GM23338 (cell line): ENCODE results near the gene RAD51B. TPM values are rescaled to one million over a fixed set of nuclear protein-coding genes. Genes with fewer than 3 reads are reported as not detected.

Experiments
- ATAC-seq: fragments of 200-7000 bp; cut with Tn5 transposase; 3 replicates; pipeline ENCODE4 v1.9.1; 2020
- DNase-seq: peaks from one replicate; pipeline ENCODE4 v3.0.0-alpha.2; 2015; ENCODE audit warnings: low spot score
- H2AFZ ChIP-seq: fragments of 200-600 bp; sonication (generic); 2 replicates; pipeline ENCODE4 v1.8.0; 2016; ENCODE audit warnings: antibody characterized with exemption, mild to moderate bottlenecking, moderate library complexity
- H3F3A ChIP-seq: fragments of 200-600 bp; sonication (generic); replicated peaks from 2 replicates; pipeline ENCODE4 v1.8.0; 2017; ENCODE audit warnings: antibody characterized with exemption, mixed run types, low read depth
- H3K27ac ChIP-seq: fragments of 200-600 bp; sonication (generic); 2 replicates; pipeline ENCODE4 v1.6.1; 2016; ENCODE audit warnings: low read depth
- H3K27me3 ChIP-seq: fragments of 200-600 bp; sonication (generic); 2 replicates; pipeline ENCODE4 v1.8.0; 2016; ENCODE audit warnings: mild to moderate bottlenecking, mixed run types, moderate library complexity; ENCODE audit not compliant: insufficient read depth
- H3K36me3 ChIP-seq: fragments of 200-600 bp; sonication (generic); 2 replicates; pipeline ENCODE4 v1.8.0; 2016; ENCODE audit warnings: mild to moderate bottlenecking; ENCODE audit not compliant: insufficient read depth
- H3K4me1 ChIP-seq: fragments of 200-600 bp; sonication (generic); 2 replicates; pipeline ENCODE4 v1.8.0; 2016; ENCODE audit warnings: mild to moderate bottlenecking, moderate library complexity; ENCODE audit not compliant: insufficient read depth
- H3K4me2 ChIP-seq: fragments of 200-600 bp; sonication (generic); 2 replicates; pipeline ENCODE4 v1.7.1; 2017; ENCODE audit warnings: mixed run types
- H3K4me3 ChIP-seq: fragments of 200-600 bp; sonication (generic); 2 replicates; pipeline ENCODE4 v1.6.1; 2016; ENCODE audit warnings: mixed run types
- H3K79me2 ChIP-seq: fragments of 200-600 bp; sonication (generic); replicated peaks from 2 replicates; pipeline ENCODE4 v1.8.0; 2017; ENCODE audit warnings: mild to moderate bottlenecking; ENCODE audit not compliant: insufficient read depth
- H3K9me2 ChIP-seq: fragments of 200-600 bp; sonication (generic); 2 replicates; pipeline ENCODE4 v1.8.0; 2017; ENCODE audit not compliant: insufficient read depth
- H4K20me1 ChIP-seq: fragments of 200-600 bp; sonication (generic); replicated peaks from 2 replicates; pipeline ENCODE4 v1.8.0; 2017; ENCODE audit warnings: mild to moderate bottlenecking; ENCODE audit not compliant: insufficient read depth
- H3K27ac Mint-ChIP-seq: 2 replicates; pipeline ENCODE4 v1.8.0; 2020; ENCODE audit warnings: inconsistent platforms, mild to moderate bottlenecking, moderate library complexity, mixed read lengths
- H3K27me3 Mint-ChIP-seq: 3 replicates; pipeline ENCODE4 v1.8.0; 2022; ENCODE audit warnings: low read depth, mild to moderate bottlenecking, moderate library complexity, mixed read lengths, inconsistent platforms; ENCODE audit not compliant: insufficient read depth, poor library complexity
- H3K36me3 Mint-ChIP-seq: 3 replicates; pipeline ENCODE4 v1.8.0; 2021; ENCODE audit warnings: low read depth, mild to moderate bottlenecking, inconsistent platforms, moderate library complexity, mixed read lengths
- H3K4me1 Mint-ChIP-seq: 3 replicates; pipeline ENCODE4 v1.8.0; 2020; ENCODE audit warnings: mild to moderate bottlenecking, inconsistent platforms, mixed read lengths
- H3K4me3 Mint-ChIP-seq: 3 replicates; pipeline ENCODE4 v1.8.0; 2021; ENCODE audit warnings: moderate library complexity, mild to moderate bottlenecking, inconsistent platforms, mixed read lengths
- H3K9me3 Mint-ChIP-seq: 3 replicates; pipeline ENCODE4 v1.8.0; 2020; ENCODE audit warnings: moderate library complexity, mild to moderate bottlenecking, inconsistent platforms, mixed read lengths
- CTCF ChIP-seq, 2 experiments: fragments of 200-600 bp in 1 of 2; sonication (generic) in 1 of 2; conservative IDR thresholded peaks; 2 replicates each; pipeline versions ENCODE4 v1.5.1 to v1.6.1; 2016 to 2017; ENCODE audit warnings: antibody characterized with exemption in 2 of 2, low read depth in 2 of 2, mild to moderate bottlenecking in 2 of 2, moderate library complexity in 1 of 2
- ETS1 ChIP-seq: IDR thresholded peaks from 2 replicates; pipeline ENCODE4 v1.6.1; 2016; ENCODE audit warnings: antibody characterized with exemption
- JUNB ChIP-seq: IDR thresholded peaks from one replicate; pipeline ENCODE4 v1.6.1; 2016; ENCODE audit warnings: antibody characterized with exemption; ENCODE audit not compliant: unreplicated experiment
- NANOG ChIP-seq: IDR thresholded peaks from 2 replicates; pipeline ENCODE4 v1.6.1; 2016; ENCODE audit warnings: antibody characterized with exemption, borderline replicate concordance
- REST ChIP-seq: IDR thresholded peaks from one replicate; pipeline ENCODE4 v1.6.1; 2018; ENCODE audit warnings: antibody characterized with exemption; ENCODE audit not compliant: unreplicated experiment
- STAT1 ChIP-seq: IDR thresholded peaks from one replicate; pipeline ENCODE4 v1.6.1; 2016; ENCODE audit warnings: antibody characterized with exemption; ENCODE audit not compliant: unreplicated experiment
- ZNF462 ChIP-seq: fragments of 250-450 bp; sonication (Bioruptor Pico); IDR thresholded peaks from 2 replicates; pipeline ENCODE4 v1.5.0; 2020; ENCODE audit warnings: mild to moderate bottlenecking, moderate library complexity
- polyA plus RNA-seq: library from polyadenylated mRNA; unstranded; fragments of >200 nt; fragmentation: Nextera tagmentation; extraction: Ambion mirVana; gene quantifications from 2 replicates; pipeline ENCODE4 v1.2.1, GENCODE V29; 2016
- total RNA-seq: library from RNA; depleted of rRNA; stranded (reverse); fragments of >200 nt; shearing (Covaris generic); gene quantifications from 2 replicates; pipeline ENCODE4 v1.2.3, GENCODE V29; 2014

Gene RAD51B
- total and polyA plus RNA-seq, 2 experiments from 2014 or later = 15.7 to 29.1 TPM

DNA sequence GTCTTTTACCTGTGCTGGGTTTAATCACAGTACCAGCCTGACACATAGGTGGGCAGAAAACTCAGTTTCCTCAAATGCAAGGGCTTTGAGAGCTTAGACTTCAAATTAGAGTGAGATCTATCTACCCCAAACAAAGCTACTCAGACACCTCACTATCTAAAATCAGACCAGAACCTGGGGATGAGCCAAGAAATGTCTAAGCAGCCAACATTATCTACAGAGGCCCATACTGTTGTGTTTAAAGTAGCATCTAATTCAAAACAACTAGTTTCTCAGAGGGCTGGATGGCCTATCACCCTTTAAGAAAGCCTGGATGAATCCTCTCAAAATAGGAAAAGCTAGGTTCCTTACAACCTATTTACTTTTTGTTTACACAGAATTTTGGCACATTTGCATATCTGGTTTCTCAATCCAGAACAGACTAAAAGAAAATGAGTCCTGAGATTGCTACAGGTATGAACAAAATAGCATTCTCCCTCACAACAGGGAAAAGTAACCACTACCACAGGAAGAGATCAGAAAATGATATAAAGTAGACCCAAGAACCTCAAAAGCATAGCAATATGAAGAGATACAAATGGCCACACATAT lies 830.9 kb downstream of the RAD51B start (continued):
- no peak for TF ChIP-seq REST
- no peak for TF ChIP-seq JUNB
- TF ChIP-seq ETS1 = no peak

GRCh38 chr14:68651075-68651474 lies 831.5 kb downstream of the RAD51B start:
- peaks cover 9% of the 10 kb centered on the region for H3K4me1 ChIP-seq
- no peaks in the 10 kb centered on the region for H3F3A ChIP-seq
- Mint-ChIP-seq H3K36me3 (no peaks in the 10 kb centered on the region), H3K27ac (no peak overlapping the region), H3K27me3 (peaks cover 14% of the 10 kb centered on the region), H3K4me3 (no peak overlapping the region), H3K9me3 (no peaks in the 10 kb centered on the region), H3K4me1 (peaks cover 25% of the 10 kb centered on the region)
- H3K4me3 ChIP-seq = no peak overlapping the region
- H3K4me2 ChIP-seq = no peak overlapping the region
- ATAC-seq = no peak
- H4K20me1 ChIP-seq = no peaks in the 10 kb centered on the region
- no peaks in the 10 kb centered on the region for H3K27me3 ChIP-seq
- no peak overlapping the region for H2AFZ ChIP-seq
- H3K36me3 ChIP-seq = no peaks in the 10 kb centered on the region
- DNase-seq = no peak
- 0 out of 2 replicates have a peak, but pooled peaks cover 7% of the 10 kb centered on the region for H3K9me2 ChIP-seq
- H3K27ac ChIP-seq = no peak overlapping the region
- no peaks in the 10 kb centered on the region for H3K79me2 ChIP-seq
- TF ChIP-seq JUNB = no peak
- no peak for TF ChIP-seq ZNF462 (CRISPR knock-in tag)
- TF ChIP-seq STAT1 = no peak
- no peak for TF ChIP-seq NANOG
- no peak for TF ChIP-seq CTCF (conservative IDR thresholded peaks at IDR 0.05; ENCODE audit: low read depth in 2 of 2)
- no peak for TF ChIP-seq REST
